AG09309 (cell line): ENCODE results near the gene ITPR3.
"Not testable (repeated sequence)": the region's sequence is repeated elsewhere in the genome, so short reads cannot be mapped to it uniquely, and the experiment has no call there.

Experiments
- DNase-seq: peaks from one replicate; pipeline ENCODE4 v3.0.0-alpha.2; 2010; ENCODE audit warnings: low read depth
- H3K4me3 ChIP-seq: 2 replicates; pipeline ENCODE4 v1.5.1; 2011; ENCODE audit warnings: mild to moderate bottlenecking, low read depth, low read length, moderate library complexity; ENCODE audit not compliant: control insufficient read depth
- TF ChIP-seq, protein P1 (sequence below): IDR thresholded peaks from 2 replicates; pipeline ENCODE4 v1.5.1; 2011; ENCODE audit warnings: mild to moderate bottlenecking, low read depth, low read length, inconsistent platforms; ENCODE audit not compliant: insufficient read depth, control insufficient read depth; ENCODE audit errors: missing control alignments

Gene ITPR3

DNA sequence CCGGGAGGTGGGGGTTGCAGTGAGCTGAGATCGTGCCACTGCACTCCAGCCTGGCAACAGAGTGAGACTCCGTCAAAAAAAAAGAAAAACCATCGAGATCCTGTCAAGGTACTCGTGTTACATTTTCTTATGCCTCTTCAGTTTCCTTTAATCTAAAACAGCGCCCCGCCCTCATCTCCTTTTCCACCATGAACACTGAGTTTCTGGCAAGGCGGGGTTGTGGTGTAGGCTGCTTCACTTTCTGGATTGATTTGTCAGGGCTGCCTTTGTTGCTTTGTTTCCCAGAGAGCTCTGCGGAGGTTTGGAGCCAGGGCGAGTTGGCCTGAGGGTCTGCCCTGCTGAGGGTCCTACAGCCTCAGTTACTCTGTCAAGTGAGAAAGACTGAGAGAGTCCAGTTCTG, 8.9 kb downstream of the ITPR3 start:
- TF ChIP-seq, protein P1, sequence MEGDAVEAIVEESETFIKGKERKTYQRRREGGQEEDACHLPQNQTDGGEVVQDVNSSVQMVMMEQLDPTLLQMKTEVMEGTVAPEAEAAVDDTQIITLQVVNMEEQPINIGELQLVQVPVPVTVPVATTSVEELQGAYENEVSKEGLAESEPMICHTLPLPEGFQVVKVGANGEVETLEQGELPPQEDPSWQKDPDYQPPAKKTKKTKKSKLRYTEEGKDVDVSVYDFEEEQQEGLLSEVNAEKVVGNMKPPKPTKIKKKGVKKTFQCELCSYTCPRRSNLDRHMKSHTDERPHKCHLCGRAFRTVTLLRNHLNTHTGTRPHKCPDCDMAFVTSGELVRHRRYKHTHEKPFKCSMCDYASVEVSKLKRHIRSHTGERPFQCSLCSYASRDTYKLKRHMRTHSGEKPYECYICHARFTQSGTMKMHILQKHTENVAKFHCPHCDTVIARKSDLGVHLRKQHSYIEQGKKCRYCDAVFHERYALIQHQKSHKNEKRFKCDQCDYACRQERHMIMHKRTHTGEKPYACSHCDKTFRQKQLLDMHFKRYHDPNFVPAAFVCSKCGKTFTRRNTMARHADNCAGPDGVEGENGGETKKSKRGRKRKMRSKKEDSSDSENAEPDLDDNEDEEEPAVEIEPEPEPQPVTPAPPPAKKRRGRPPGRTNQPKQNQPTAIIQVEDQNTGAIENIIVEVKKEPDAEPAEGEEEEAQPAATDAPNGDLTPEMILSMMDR, result no peak

DNA sequence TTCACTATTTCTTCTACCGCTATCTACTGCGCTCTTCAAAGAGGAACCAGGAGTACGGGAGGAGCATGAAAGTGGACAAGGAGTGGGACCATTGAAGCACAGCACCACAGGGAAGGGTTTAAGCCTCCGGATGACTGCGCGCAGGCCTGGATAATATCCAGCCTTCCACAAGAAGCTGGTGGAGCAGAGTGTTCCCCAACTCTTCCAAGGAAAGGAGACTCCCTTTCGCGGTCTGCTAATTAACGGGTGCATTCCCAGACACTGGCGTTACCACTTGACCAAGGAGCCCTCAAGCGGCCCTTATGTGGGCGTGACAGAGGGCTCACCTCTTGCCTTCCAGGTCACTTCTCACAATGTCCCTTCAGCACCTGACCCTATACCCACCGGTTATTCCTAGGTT, 10.4 kb downstream of the ITPR3 start:
- not testable (repeated sequence) for H3K4me3 ChIP-seq, DNase-seq

More for the DNA sequence above, 8.9 kb downstream of the ITPR3 start:
- no peak overlapping the region for H3K4me3 ChIP-seq
- no peak for DNase-seq

DNA sequence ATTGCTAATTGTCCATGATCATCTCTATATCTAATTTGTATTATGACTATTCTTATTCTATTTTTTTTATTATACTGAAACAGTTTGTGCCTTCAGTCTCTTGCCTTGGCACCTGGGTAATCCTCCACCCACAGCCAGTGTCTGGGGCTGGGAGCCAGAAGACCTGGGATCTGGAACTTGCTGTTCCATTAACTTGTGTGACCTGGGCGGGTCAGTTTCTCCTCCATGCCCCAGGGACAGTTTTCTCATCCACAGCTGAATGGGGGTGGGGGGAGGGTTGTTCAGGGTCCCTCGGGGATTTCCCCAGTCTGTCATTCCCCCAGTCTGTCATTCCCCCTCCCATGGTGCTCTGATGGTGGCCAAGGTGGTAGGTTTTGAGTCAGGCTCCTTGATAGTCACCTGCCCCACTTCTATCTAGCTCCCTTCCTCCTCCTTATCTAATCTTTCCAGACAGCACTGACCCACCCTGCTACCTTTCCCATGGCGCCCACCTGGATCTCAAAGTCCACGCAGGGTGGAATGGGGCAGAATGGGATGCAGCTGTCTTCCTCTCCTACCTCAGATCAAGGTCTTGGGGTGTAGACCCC, 10.9 kb downstream of the ITPR3 start:
- H3K4me3 ChIP-seq, result no peak overlapping the region
- DNase-seq, result no peak

DNA sequence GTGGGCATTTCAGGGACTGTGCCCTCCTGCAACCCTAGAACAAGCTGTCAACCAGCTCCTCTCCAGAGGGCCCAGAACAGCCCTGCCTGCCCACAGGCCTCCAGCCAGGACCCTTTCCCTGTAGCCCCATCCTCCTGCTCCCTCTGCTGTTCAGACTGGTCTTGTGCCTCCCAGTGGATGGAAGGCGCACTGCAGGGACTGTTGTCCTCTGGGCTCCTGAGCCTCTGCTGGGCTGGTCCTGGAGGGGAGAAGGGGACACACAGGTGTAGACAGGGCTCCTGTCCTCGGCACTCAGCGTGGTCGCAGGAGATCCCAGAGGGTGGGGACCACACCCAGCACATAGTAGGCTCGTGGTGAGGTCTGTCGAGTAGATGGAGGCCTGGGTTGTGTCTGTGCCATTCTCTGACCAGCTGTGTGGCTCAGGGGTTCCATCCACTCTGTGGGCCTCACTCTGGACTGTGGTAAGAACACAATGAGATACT, 11.5 kb downstream of the ITPR3 start:
- no peak for DNase-seq
- TF ChIP-seq, protein P1, result peak; percentile 82
- no peak overlapping the region for H3K4me3 ChIP-seq

More for the DNA sequence above, 10.9 kb downstream of the ITPR3 start:
- TF ChIP-seq, protein P1, result no peak

DNA sequence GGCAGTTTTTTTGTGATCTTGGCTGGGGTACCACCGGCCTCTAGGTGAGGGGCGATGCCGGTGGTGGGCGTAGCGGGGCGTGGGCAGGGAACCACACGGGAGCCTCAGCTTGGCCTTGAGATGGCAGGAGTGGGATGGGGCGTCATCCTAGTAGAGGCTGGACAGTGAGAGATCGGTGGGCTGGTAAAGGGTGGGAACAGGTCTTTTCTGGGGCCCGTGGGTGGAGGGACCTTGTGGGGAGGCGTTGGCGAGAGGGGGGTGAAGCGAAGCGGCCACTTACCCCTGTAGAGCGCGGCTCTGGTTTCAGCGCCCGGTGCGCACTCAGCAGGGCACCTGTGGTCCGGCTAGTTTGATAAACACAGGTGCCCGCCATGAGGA, 12.0 kb downstream of the ITPR3 start:
- no peak for DNase-seq
- TF ChIP-seq, protein P1, result no peak
- peak overlapping the region; percentile 44 for H3K4me3 ChIP-seq

DNA sequence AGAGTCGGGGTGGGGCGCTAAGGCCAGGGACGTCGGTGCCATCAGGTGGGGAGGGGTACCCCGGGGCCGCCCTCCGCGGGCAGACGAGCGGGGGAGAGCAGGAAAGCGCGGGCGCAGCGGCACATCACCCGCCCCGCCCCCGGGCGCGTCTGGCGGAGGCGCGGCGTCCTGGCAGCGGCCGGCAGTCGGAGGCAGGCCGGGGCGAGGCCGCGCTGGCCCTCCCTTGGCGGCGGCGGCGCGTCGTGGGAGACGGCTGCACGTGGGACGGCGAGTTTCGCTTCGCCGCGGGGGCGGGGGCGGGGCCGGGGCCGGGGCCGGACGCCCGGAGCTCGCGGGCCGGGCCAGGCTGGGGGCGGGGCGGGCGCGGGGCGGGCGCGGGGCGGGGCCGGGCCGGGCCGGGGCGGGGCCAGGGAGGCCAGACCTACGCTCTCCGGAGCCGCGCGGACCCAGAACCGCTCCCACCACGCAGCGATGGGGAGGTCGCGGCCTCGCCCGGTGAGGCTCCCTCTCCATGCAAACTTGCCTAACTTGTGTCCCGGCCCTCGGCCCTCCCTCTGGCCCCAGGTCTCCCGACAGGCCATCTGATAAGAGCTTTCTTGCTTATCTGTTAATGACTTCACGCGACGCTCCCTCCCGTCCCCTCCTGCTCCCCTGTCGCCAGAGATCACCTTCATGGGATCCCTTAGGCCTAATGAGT, 12.5 kb downstream of the ITPR3 start:
- TF ChIP-seq, protein P1, result no peak
- DNase-seq, result no peak
- H3K4me3 ChIP-seq, result peak overlapping the region; percentile 44

DNA sequence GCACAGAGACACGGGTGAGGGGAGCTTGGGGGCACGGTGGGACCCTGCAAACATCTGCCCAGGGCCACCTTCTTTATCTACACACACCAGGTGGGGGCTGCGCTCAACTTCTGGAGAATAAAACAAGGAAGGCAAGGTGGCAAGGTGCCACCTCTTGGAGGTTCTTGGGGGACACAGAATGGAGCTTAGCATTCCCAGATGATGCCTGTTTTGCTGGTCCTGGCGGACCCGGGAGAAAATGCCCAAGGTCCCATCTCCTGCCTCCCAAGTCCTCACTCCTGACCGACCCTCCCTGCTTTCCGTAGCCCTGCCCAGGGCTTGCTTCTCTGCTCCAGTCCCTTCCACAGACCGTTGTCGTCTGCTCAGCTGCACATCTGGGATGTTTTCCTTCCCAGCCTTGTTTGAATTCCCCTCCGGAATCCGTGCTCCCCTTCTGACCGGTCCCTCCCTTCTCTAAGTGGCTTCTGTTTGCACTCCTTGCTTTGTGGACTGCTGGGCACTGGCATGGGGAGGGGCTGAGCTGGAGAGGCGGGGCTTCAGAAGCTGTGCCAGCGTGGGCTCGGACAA, 13.1 kb downstream of the ITPR3 start:
- TF ChIP-seq, protein P1, result no peak
- peak overlapping the region; percentile 44 for H3K4me3 ChIP-seq
- DNase-seq, result no peak
